CD14-positive monocyte (primary cell): Measurements from ENCODE around the gene NDUFA8. TPM values are rescaled to one million over a fixed set of nuclear protein-coding genes. Genes with fewer than 3 reads are reported as not detected.

Experiments
- DNase-seq, 3 donors: peaks; one replicate each; pipeline ENCODE4 v3.0.0-alpha.2; 2011 to 2022
- H2AFZ ChIP-seq: 2 replicates; pipeline ENCODE4 v1.6.0; 2012; ENCODE audit warnings: mild to moderate bottlenecking, low read depth, low read length, inconsistent platforms; ENCODE audit not compliant: insufficient read depth, poor library complexity, severe bottlenecking
- H3K27ac ChIP-seq, 2 donors: 1 replicate in 1 of 2; 2 replicates in 1 of 2; pipeline ENCODE4 v1.5.1; 2012 to 2013; ENCODE audit warnings: low read length in 2 of 2, control low read depth in 1 of 2, inconsistent platforms in 1 of 2, low read depth in 1 of 2, mild to moderate bottlenecking in 1 of 2
- H3K27me3 ChIP-seq, 2 donors: one replicate each; pipeline versions ENCODE4 v1.6.0 to v1.6.1; 2011 to 2013; ENCODE audit warnings: low read length in 2 of 2; ENCODE audit not compliant: control insufficient read depth in 2 of 2, insufficient read depth in 2 of 2
- H3K36me3 ChIP-seq, 2 donors: replicated peaks in 1 of 2; 1 replicate in 1 of 2; 2 replicates in 1 of 2; pipeline versions ENCODE4 v1.5.1 to v1.6.1; 2012 to 2013; ENCODE audit warnings: low read length in 2 of 2, control low read depth in 1 of 2, inconsistent platforms in 1 of 2, mild to moderate bottlenecking in 1 of 2; ENCODE audit not compliant: insufficient read depth in 2 of 2, control insufficient read depth in 1 of 2
- H3K4me1 ChIP-seq, 2 donors: 1 replicate in 1 of 2; 2 replicates in 1 of 2; pipeline versions ENCODE4 v1.5.1 to v1.6.1; 2012 to 2013; ENCODE audit warnings: low read length in 2 of 2, control low read depth in 1 of 2, inconsistent platforms in 1 of 2, mild to moderate bottlenecking in 1 of 2, moderate library complexity in 1 of 2; ENCODE audit not compliant: insufficient read depth in 2 of 2, control insufficient read depth in 1 of 2
- H3K4me2 ChIP-seq: replicated peaks from 2 replicates; pipeline ENCODE3; 2012; ENCODE audit warnings: low read length, moderate library complexity, mild to moderate bottlenecking; ENCODE audit not compliant: poor library complexity, severe bottlenecking; ENCODE audit errors: extremely low read depth
- H3K4me3 ChIP-seq, 3 experiments: fragments of 200-600 bp in 1 of 3; sonication (generic) in 1 of 3; replicated peaks in 1 of 3; 1 replicate in 2 of 3; 2 replicates in 1 of 3; pipeline ENCODE4 v1.5.1; 2011 to 2013; ENCODE audit warnings: low read length in 3 of 3, mild to moderate bottlenecking in 3 of 3, control low read depth in 2 of 3, low read depth in 2 of 3, inconsistent platforms in 1 of 3, moderate library complexity in 1 of 3
- H3K79me2 ChIP-seq: 2 replicates; pipeline ENCODE4 v1.6.0; 2012; ENCODE audit warnings: mild to moderate bottlenecking, control low read depth, inconsistent platforms, low read length, moderate library complexity; ENCODE audit not compliant: insufficient read depth
- H3K9ac ChIP-seq: 2 replicates; pipeline ENCODE4 v1.6.0; 2017; ENCODE audit warnings: low read length, mild to moderate bottlenecking; ENCODE audit not compliant: insufficient read depth, poor library complexity, severe bottlenecking
- H3K9me3 ChIP-seq, 2 donors: replicated peaks in 1 of 2; 1 replicate in 1 of 2; 2 replicates in 1 of 2; pipeline versions ENCODE4 v1.5.1 to v1.6.1; 2012 to 2013; ENCODE audit warnings: low read length in 2 of 2, control low read depth in 1 of 2; ENCODE audit not compliant: control insufficient read depth in 1 of 2, insufficient read depth in 1 of 2
- H4K20me1 ChIP-seq: 2 replicates; pipeline ENCODE4 v1.6.0; 2012; ENCODE audit warnings: mild to moderate bottlenecking, low read length, control low read depth, moderate library complexity; ENCODE audit not compliant: insufficient read depth
- H3K27ac Mint-ChIP-seq, 7 donors: one replicate each; pipeline ENCODE4 v1.8.0; 2020; ENCODE audit warnings: mild to moderate bottlenecking in 7 of 7, mixed read lengths in 7 of 7, moderate library complexity in 6 of 7, inconsistent platforms in 2 of 7
- H3K27me3 Mint-ChIP-seq, 3 donors: one replicate each; pipeline ENCODE4 v1.8.0; 2021 to 2022; ENCODE audit warnings: low read depth in 3 of 3, mild to moderate bottlenecking in 3 of 3, mixed read lengths in 3 of 3, moderate library complexity in 3 of 3, inconsistent platforms in 1 of 3
- H3K36me3 Mint-ChIP-seq, 2 donors: one replicate each; pipeline ENCODE4 v1.8.0; 2020; ENCODE audit warnings: mixed read lengths in 2 of 2, inconsistent platforms in 1 of 2, mild to moderate bottlenecking in 1 of 2
- H3K4me1 Mint-ChIP-seq: one replicate; pipeline ENCODE4 v1.8.0; 2020; ENCODE audit warnings: mild to moderate bottlenecking, mixed read lengths
- H3K4me3 Mint-ChIP-seq, 2 donors: one replicate each; pipeline ENCODE4 v1.8.0; 2020; ENCODE audit warnings: mild to moderate bottlenecking in 2 of 2, mixed read lengths in 2 of 2, moderate library complexity in 1 of 2
- H3K9me3 Mint-ChIP-seq, 7 donors: one replicate each; pipeline ENCODE4 v1.8.0; 2020 to 2022; ENCODE audit warnings: mixed read lengths in 7 of 7, mild to moderate bottlenecking in 6 of 7, moderate library complexity in 6 of 7, inconsistent platforms in 2 of 7
- WGBS: methylation state at CpG from one replicate; pipeline ENCODE4 v1.1.5; 2013; ENCODE audit warnings: missing lambda C conversion rate; ENCODE audit not compliant: insufficient coverage; 5-methylcytosine and 5-hydroxymethylcytosine counted together
- intact Hi-C, 2 donors: fragments of 100-400 bp; cut with micrococcal nuclease; formaldehyde crosslinking; loops; one replicate each; pipeline versions ENCODE4 v1.15.0 to v1.15.1; 2023
- polyA plus RNA-seq, 3 donors: library from polyadenylated mRNA; depleted of rRNA in 1 of 3; unstranded in 2 of 3; stranded (reverse) in 1 of 3; fragments of 300-500 nt in 2 of 3; fragments of >200 nt in 1 of 3; fragmentation: Illumina TruSeq in 2 of 3; gene quantifications; 1 replicate in 2 of 3; 2 replicates in 1 of 3; pipeline ENCODE4 v1.2.3, GENCODE V29; 2012 to 2021
- TF ChIP-seq, protein P1 (sequence below): fragments of 200-600 bp; IDR thresholded peaks from one replicate; pipeline ENCODE4 v1.8.0; 2022; ENCODE audit warnings: antibody characterized with exemption, mild to moderate bottlenecking

NDUFA8 gene
- polyA plus RNA-seq, 3 donors = 19.6 to 71.2 (median 63.5) TPM

DNA sequence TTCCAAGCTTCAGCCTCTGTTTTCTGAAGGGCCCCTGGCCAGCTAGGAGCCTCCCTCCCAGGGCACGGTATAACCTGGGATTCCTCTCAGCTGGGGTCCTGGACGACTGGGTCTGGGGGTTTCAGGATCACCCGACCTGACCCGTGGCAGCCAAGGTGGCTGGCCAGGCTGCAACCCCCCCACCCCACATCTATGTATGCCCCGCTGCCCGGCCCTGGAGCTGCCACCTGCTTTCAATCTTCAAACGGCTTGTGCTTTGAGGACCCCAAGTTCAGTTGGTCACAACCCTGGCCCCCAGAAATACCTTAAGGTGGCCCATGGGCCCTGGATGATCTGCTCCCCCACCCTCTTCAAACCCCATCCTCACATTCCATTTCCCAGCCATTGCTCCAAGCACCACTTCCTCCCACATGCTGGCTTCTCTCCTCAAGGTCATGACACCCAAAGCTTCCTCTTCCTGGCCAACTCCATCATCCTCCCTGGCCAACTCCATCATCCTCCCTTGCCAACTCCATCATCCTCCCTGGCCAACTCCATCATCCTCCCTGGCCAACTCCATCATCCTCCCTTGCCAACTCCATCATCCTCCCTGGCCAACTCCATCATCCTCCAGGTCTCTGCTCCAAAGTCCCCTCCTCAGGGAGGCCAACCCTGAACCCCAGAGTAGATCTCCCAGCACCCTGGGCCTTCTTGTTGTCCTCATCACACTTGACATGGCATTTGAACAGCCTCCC is 49.3 kb downstream of the NDUFA8 start:
- Mint-ChIP-seq H3K9me3 (peaks cover 0 to 3% (median 0%) of the 10 kb centered on the region in 7 donors), H3K27me3 (peaks cover 0 to 11% (median 5%) of the 10 kb centered on the region in 3 donors), H3K36me3 (no peaks in the 10 kb centered on the region), H3K27ac (no peak overlapping the region), H3K4me3 (no peak overlapping the region), H3K4me1 (no peaks in the 10 kb centered on the region)
- Histone ChIP-seq H3K27me3 (no peaks in the 10 kb centered on the region), H4K20me1 (no peaks in the 10 kb centered on the region), H3K9ac (no peak overlapping the region), H3K27ac (no peak overlapping the region), H3K79me2 (no peaks in the 10 kb centered on the region), H3K9me3 (no peaks in the 10 kb centered on the region), H3K4me3 (no peak overlapping the region), H2AFZ (no peak overlapping the region), H3K4me1 (no peaks in the 10 kb centered on the region), H3K36me3 (no peaks in the 10 kb centered on the region), H3K4me2 (no peak overlapping the region)
- DNase-seq = no peak
- intact Hi-C loops = no loop called here
- 87% methylated on average over 5 of the region's 7 CpGs for WGBS
- TF ChIP-seq, protein P1, sequence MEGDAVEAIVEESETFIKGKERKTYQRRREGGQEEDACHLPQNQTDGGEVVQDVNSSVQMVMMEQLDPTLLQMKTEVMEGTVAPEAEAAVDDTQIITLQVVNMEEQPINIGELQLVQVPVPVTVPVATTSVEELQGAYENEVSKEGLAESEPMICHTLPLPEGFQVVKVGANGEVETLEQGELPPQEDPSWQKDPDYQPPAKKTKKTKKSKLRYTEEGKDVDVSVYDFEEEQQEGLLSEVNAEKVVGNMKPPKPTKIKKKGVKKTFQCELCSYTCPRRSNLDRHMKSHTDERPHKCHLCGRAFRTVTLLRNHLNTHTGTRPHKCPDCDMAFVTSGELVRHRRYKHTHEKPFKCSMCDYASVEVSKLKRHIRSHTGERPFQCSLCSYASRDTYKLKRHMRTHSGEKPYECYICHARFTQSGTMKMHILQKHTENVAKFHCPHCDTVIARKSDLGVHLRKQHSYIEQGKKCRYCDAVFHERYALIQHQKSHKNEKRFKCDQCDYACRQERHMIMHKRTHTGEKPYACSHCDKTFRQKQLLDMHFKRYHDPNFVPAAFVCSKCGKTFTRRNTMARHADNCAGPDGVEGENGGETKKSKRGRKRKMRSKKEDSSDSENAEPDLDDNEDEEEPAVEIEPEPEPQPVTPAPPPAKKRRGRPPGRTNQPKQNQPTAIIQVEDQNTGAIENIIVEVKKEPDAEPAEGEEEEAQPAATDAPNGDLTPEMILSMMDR = no peak

DNA sequence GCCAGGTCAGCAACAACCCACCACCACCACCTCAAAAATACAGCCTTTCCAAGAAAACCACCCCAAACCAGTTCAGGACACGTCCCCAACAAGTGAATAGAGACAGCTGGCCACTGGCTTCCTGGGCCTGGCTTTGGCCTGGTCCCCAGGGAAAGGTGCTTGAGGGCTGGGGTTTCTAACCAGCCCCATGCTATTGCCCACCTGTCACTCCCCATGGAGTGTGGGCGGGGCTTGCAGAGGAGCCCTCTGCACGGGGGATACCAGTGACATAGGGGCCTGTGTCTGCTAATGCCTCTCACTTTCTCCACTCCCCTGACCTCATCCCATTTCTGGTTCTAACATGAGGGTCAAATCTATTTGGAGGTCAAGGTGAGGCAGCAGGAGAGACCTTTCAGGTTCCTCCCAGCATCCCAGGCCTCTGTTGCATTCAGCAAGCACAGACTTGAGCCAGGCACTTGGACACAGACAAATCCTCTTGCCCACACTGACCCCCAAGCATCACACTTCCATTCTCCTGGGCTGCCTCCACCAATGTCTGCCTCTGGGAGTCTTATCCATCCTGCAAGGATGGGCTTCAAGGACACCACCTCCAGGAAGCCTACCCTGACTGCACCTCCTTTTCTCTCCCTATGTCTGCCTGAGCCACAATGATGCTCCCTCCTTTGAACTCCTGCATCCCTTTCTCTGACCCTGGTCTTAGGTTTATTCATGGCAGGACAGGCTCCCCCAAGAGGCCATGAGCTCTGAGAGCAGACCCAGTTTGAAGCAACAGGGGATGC is 50.4 kb downstream of the NDUFA8 start:
- TF ChIP-seq, protein P1 = no peak
- WGBS = 100% methylated on average over 1 of the region's 3 CpGs

More for the DNA sequence above, 50.4 kb downstream of the NDUFA8 start:
- no peak overlapping the region for H3K27ac ChIP-seq
- intact Hi-C loops = no loop called here
- H4K20me1 ChIP-seq = no peaks in the 10 kb centered on the region
- Mint-ChIP-seq H3K27ac (no peak overlapping the region), H3K9me3 (peaks cover 1 to 7% (median 2%) of the 10 kb centered on the region in 7 donors), H3K4me1 (no peaks in the 10 kb centered on the region), H3K27me3 (peaks cover 0 to 4% (median 3%) of the 10 kb centered on the region in 3 donors), H3K36me3 (no peaks in the 10 kb centered on the region), H3K4me3 (no peak overlapping the region)
- no peak overlapping the region for H3K9ac ChIP-seq
- DNase-seq = no peak
- no peaks in the 10 kb centered on the region for H3K27me3 ChIP-seq
- H3K36me3 ChIP-seq = no peaks in the 10 kb centered on the region
- no peaks in the 10 kb centered on the region for H3K4me1 ChIP-seq
- no peak overlapping the region for H3K4me2 ChIP-seq
- H3K9me3 ChIP-seq = no peaks in the 10 kb centered on the region
- H3K4me3 ChIP-seq = no peak overlapping the region
- no peak overlapping the region for H2AFZ ChIP-seq
- no peaks in the 10 kb centered on the region for H3K79me2 ChIP-seq
